T47D (cell line): Measurements from ENCODE around the gene EN2.

Experiments
- DNase-seq, 2 experiments: peaks; one replicate each; pipeline versions ENCODE4 v3.0.0 to v3.0.0-alpha.2; 2011 to 2012; ENCODE audit warnings: low read depth in 1 of 2, low spot score in 1 of 2
- JUND ChIP-seq: IDR thresholded peaks from 2 replicates; pipeline ENCODE4 v1.6.1; 2012; ENCODE audit warnings: low read depth
- in situ Hi-C: cut with HindIII; loops from 2 replicates; pipeline ENCODE4 v1.10.0; 2016; ENCODE audit warnings: low sequenced_read_pairs, low pct_unique_long_range_greater_than_20kb

EN2 gene

DNA sequence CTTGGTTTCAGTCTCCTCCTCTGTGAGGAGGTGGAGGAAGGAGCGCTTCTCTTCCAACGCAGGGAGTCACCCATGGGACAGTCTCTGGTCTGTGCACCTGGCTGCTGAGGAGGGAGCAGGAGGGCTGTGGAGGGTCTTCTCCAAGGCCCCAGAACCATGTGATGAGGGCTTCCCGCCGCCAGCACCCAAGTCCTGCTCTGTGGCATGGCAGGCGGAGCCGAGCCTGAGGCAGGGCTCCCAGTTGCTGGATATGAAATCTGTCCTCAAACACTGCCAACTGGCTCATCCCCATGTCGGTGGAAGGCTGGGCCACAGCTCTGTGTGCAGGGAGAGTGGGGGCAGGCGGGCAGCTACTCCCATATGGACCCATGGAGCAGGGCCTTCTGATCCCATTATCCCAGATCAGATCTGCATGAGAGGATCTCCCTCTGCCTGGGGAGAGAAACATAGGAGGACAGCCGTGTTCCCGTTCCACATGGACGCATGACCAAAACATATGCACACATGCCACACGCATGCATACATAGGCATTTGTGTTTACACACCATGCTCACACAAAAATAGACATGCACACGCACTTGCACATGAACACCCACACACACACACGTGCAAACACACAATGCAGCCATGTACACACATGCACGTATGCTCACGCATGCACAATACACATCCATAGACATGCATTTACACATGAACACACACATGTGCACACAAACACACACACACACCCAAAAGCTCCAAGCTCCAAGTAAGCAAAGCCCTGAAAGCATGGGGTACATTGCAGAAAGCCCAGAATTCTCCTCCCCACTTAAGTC is 38.8 kb upstream of the EN2 start:
- in situ Hi-C loops, result no loop called here
- no peak for TF ChIP-seq JUND
- DNase-seq, result no peak

DNA sequence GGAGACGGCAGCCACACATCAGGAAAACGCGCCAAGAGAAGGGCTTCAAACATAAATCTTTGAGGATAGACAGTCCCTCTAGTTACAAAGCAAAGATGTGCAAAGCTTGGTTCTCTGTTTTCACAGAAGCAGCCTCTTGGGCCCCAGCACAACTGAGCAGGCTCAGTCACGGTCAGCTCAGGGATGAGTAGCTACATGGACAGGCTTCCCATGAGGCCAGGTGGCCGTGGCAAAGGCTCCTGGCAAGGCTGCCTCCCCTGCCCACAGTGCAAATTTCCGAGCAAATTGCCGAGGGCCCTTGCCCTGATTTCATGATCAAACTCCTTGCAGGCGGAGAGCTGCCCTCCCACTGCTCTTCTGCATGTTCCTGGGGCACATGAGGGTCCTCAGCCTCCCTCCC is 37.8 kb upstream of the EN2 start:
- in situ Hi-C loops, result no loop called here
- no peak for TF ChIP-seq JUND
- no peak for DNase-seq

DNA sequence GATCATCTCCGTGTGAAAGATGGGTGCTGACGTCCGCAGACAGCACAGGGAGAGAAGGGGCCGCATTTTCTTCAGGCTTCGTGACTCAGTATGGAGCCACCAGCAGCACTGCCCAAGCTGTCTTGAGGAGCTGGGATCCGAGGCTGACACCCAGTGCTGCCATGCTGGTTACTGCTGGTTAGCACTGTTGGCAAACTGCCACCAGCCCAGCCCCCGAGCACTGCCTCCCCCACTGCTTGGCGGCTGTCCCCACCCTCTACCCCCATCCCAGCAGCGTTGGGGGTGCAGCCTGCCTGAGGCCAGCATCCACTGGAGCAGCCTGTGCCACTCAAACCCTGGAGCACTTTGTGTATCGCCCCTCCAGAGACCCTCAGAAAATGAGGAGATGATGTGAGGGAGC is 35.8 kb upstream of the EN2 start:
- in situ Hi-C loops, result no loop called here
- TF ChIP-seq JUND, result no peak
- DNase-seq, result no peak

DNA sequence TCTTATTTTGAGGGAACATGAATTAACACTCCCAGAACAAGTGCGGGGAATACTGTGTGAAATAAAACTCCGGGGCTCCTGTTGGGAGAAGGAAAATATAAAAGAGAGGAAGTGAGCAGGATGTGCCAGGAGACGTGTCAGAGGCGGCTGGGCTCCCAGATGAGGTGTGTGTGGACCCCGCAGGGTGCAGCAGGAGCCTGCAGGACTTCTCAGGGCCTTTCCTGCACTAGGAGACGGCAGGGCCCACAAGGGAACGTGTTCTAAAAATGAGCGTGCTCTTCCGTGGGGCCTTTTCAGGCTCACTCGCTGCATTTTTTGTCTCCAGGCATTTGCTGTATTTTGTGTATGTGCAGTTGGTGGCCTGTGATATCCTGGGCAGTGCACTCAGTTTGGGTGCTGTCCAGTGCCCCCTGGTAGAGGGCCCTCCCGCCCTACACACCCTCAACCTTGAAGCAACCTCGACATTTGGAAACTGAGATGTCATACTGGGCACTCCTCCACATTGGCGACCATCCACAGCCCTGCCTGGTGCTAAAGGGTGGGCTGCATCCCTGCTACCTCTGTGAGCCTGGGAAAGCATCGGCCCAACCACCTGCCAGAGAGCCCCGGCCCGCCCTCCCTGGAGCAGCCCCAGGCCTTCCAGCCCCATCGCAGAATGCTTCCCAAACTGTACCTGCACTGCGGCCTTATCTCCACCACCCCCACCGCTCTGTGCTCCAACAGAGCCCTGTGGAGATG is 35.2 kb upstream of the EN2 start:
- TF ChIP-seq JUND, result no peak
- in situ Hi-C loops, result no loop called here
- DNase-seq, result no peak

DNA sequence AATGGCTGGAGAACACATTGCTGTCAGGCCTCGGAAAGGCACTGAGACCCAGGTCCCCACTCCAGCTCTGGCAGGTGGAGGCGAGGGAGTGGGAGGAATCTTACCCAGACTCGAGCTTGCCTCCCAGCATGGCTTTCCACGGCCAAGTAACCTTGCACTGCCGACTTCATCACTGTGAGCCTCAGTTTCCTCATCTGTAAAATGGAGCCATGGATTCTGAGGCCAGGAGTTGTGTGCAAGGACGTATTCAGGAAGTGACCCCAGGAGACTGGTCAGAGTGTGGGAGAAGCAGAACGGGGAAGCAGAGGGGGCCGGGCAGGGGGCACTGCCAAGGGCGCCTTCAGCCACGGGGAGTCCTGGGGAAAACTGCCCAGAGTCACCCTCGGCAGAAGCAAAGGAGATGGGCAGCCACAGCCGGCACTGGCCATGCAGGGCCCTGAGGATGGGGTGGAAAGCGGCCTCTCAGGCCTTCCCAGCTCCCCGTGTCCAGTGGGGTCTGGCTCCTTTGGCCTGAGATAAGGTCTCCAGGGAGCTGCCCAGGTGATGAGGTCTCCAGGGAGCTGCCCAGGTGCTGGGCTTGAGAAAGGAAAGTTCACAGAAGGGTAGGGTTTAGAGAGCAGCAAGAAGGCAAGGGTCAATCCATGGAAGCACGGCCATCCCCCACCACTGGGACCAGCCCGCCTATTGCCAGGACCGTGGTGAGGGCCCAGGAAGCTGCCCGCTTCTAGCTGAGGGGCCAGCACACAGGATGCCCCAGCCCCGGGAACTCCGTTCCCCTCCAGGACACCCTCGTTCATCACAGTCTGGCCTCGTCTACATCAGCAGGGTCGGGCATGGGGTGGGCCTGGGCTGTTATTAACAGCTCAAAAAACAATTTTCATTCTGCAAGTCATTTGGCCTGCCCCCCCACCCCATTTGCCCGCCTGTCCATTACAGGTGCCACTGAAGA is 34.3 kb upstream of the EN2 start:
- in situ Hi-C loops, result no loop called here
- no peak for DNase-seq
- TF ChIP-seq JUND, result no peak

DNA sequence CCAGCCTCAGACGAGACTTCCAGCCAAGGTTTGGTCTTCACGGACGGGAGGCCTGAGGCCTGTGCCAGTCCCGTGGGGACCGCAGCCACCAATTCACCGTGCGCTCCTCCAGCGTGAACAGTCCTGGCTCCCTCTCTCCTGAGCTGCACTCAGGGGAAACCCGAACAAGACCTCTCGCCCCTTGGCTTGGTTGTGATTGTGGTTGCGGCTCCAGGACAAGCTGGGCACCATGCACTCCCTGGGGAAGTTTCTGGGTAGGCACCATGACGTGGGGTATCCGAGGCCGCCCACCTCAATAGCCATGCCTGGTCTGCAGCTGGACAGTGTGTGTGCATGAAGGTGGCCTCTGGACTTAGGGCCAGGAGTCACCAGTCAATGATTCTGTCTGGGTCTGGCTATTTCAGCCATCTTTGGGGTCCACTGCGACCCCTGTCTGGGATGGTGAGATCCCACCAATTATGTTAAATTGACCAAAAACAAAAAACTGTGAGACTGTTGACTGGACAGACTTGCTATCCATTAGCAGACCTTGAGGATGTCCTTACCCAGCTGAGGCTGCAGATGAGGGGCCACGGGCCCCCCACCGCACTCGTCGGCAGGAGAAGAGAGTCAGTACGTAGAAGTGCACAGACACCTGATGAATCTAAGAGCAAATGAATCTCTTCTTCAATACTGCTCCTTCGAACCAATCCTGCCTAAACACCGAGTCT is 33.5 kb upstream of the EN2 start:
- in situ Hi-C loops, result no loop called here
- no peak for TF ChIP-seq JUND
- no peak for DNase-seq

DNA sequence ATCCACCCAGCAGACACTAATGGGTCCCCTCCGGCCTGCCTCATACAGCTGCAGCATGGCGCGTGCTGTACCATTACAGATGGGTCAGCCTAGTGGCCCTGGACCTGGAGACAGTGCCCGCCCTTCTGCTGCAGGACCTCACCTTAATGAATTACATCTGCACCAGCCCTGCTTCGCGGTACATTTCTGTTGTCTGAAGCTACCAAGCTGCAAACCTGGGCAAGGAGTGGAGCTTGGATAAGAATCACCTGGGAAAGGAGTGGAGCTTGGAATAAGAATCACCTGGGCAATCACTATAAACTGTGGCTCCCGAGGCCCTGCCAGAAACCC is 33.0 kb upstream of the EN2 start:
- in situ Hi-C loops, result no loop called here
- no peak for DNase-seq
- no peak for TF ChIP-seq JUND

DNA sequence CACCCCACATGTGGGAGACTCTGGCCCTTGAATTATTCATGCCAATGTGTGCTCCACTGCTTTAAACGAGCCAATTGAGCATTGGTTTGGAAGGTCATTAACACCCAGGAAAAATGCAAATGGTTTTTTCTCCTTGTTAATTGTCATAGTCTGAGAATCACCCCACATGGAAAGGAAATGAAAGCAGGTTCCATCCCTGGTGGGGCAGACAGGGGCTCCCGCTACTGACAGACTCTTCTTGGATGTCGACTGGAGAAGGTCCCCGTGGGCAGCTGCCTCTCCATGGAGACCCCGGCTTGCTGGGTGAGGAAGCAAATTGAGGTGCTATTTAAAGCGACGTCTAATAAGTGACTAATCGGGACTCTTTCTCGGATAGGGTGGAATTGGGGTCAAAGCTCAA is 32.0 kb upstream of the EN2 start:
- TF ChIP-seq JUND, result no peak
- in situ Hi-C loops, result no loop called here
- DNase-seq, result no peak

DNA sequence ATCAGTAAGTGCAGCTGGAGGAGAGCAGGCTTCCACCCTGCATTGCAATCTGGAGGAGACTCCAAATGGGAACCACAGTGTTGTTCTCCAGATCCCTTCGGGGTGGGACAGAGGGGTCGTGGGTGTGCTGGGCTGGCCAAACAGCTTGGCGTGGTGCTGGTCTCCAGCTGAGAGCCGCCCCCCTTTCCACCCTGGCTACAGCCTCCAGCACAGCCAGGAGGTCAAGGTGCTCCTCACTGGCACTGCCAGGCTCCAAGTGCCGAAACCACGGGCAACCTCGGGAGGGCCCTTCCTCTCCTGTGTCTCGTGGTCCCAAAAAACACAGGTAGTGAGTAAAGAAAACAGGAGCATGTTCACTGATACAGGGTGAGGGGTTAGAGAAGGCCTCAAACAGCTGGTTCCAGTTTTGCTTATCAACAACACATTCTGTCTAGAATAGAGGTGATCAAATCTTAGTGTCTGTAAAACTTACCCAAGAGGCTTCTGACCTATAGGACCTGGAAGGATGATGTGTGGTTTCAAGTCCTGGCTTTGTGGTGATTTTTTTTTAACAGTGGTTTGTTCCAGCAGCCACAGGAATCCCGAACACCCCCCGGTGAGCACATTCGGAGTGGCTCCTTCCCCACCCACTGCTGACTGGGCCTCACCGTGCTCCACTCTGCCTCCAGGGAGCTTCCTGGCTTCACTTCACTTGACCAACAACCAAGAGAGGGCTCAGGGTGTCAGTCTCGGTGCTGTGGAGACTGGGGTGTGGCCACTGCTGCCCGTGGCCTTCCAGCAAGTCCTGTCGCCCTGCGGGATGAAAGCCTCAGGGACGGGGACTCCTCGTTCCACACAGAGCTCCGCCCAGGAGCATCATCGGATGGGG is 31.2 kb upstream of the EN2 start:
- in situ Hi-C loops, result no loop called here
- no peak for DNase-seq

DNA sequence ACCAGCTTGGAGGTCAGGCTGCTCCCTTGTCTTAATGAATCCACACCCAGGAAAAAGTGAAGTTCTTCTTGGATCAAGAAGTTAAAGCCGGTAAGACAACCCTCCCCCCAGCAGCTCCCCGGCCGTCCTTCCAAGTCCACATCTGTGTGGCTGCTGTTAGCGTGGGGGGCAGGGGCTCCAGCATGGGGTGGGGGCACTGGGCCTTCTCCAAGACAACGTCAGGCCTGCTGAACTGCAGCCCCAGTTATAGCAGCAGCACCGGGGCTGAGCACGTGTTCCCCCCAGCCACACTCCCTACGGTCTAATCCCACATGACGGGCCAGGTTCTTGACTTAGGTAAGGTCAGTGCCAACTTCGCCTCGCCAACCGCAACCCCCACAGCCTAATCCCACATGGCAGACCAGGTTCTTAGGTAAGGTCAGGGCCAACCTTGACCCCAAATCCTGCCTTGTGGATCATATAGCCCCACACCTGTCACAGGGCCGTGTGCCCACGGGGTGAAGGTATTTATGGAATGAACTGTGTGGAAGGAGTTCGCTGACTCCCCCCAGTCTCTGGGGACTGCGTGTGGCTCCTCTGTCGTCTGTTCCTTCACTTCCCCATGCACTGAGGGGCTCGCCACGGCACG is 30.4 kb upstream of the EN2 start:
- no peak for DNase-seq
- TF ChIP-seq JUND, result no peak
- in situ Hi-C loops, result no loop called here

More for the DNA sequence above, 31.2 kb upstream of the EN2 start:
- no peak for TF ChIP-seq JUND
